Erythroblast (primary cell): ENCODE data around the gene TOMM22.

Source experiments
- GATA1 ChIP-seq: IDR thresholded peaks from 2 replicates; pipeline ENCODE4 v1.6.1; 2011; ENCODE audit warnings: low read depth, mild to moderate bottlenecking, control low read depth, low read length, moderate library complexity
- POLR2A ChIP-seq: IDR thresholded peaks from 2 replicates; pipeline ENCODE4 v1.6.1; 2011; ENCODE audit warnings: mild to moderate bottlenecking, low read length

- no peak for TF ChIP-seq POLR2A
- TF ChIP-seq GATA1: no peak
Measured at GRCh38 chr22:38700270-38700788, 18.6 kb downstream of the TOMM22 start.
